ENCODE results near the gene CCDC188. TPM values are rescaled to one million over a fixed set of nuclear protein-coding genes. Genes with fewer than 3 reads are reported as not detected.

The CCDC188 gene
- total RNA-seq, 2 experiments from 2014 or later: not detected

- no peaks in the 10 kb centered on the region for H3K27me3 Mint-ChIP-seq
- no peak for ATAC-seq (ENCODE audit: poor library complexity)
- H3K36me3 ChIP-seq (ENCODE audit: insufficient read depth, low read length): peaks cover 43% of the 10 kb centered on the region
- peak overlapping the region; percentile 96 for H3K27ac Mint-ChIP-seq
- no peak overlapping the region for H3K4me3 Mint-ChIP-seq
- intact Hi-C loops (cut with DNase I, micrococcal nuclease): loop anchor here in 1 of 2 experiments (10.0 kb wide), 1 partner anchor 807 kb away; the partner anchor contains the start of gene CLTCL1
- no peaks in the 10 kb centered on the region for H3K9me3 ChIP-seq (ENCODE audit: control insufficient read depth in 1 of 2, insufficient read depth in 1 of 2, low read length in 2 of 2)
- peaks cover 32% of the 10 kb centered on the region for H3K4me1 ChIP-seq (ENCODE audit: insufficient read depth, low read length)
- no peaks in the 10 kb centered on the region for H3K9me3 Mint-ChIP-seq
- no peak overlapping the region for H3K4me3 ChIP-seq (ENCODE audit: low read length)
- H3K27ac ChIP-seq (ENCODE audit: low read depth in 1 of 2, low read length in 2 of 2): peak overlapping the region in 1 of 2 donors; percentile 51
- POLR2A ChIA-PET: interaction anchor here (1.9 kb wide), 1 partner anchor 15 kb away, joined by 17 read pairs; the partner anchor contains the start of genes RANBP1 and TRMT2A
- TF ChIP-seq CTCF (IDR thresholded peaks at IDR 0.05): no peak
- H3K36me3 Mint-ChIP-seq (ENCODE audit: low read depth): peaks cover 49% of the 10 kb centered on the region
- CTCF ChIA-PET: interaction anchor here (1.7 to 2.0 kb wide), 2 partner anchors 9 to 27 kb away, joined by 3 to 6 read pairs; no protein-coding TSS in a partner anchor
- H3K27me3 ChIP-seq (ENCODE audit: control insufficient read depth in 1 of 2, insufficient read depth in 2 of 2, low read length in 2 of 2): no peaks in the 10 kb centered on the region
- H3K4me1 Mint-ChIP-seq (ENCODE audit: low read depth): peaks cover 60% of the 10 kb centered on the region
- no peak for DNase-seq
Measured at GRCh38 chr22:20102203-20102780, 48.6 kb downstream of the CCDC188 start.

DNA sequence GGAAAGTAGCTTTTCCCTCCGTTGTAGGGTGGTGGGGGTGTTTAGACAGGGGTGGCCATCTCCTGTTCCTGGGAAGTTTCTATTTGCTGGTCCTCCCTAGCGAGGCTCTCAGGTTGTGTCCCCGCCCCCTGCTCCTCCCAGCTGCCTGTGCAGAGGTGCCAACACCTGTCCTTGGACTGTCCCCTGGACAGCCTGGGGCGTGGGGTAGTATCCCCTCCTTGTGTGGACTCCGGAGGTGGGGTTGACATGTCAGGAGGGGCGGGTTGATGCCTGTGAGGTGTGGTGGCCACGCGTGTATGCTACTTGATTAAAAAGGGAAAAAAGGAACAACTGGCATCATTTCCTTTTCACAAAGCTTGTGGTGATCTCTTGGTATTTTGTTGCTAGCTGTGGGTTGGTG lies 49.2 kb downstream of the CCDC188 start:
- peaks cover 3% of the 10 kb centered on the region for H3K9me3 Mint-ChIP-seq
- ChIA-PET POLR2A (interaction anchor here (1.1 to 1.9 kb wide), 3 partner anchors 9 to 16 kb away, joined by 4 to 17 read pairs (median 7); partner anchors contain the start of genes RANBP1 and TRMT2A), CTCF (interaction anchor here (1.7 to 2.0 kb wide), 3 partner anchors 9 to 28 kb away, joined by 3 to 6 read pairs (median 4); partner anchors contain the start of gene TRMT2A)
- intact Hi-C loops (cut with DNase I, micrococcal nuclease): loop anchor here (2.0 to 10.0 kb wide), 2 partner anchors 15 to 807 kb away; partner anchors contain the start of genes CLTCL1 (in 1 of the 2), RANBP1 (in 1 of the 2) and TRMT2A (in 1 of the 2)
- ATAC-seq (ENCODE audit: poor library complexity): no peak
- no peak overlapping the region for H3K4me3 Mint-ChIP-seq
- H3K4me1 ChIP-seq (ENCODE audit: insufficient read depth, low read length): peaks cover 32% of the 10 kb centered on the region
- H3K9me3 ChIP-seq (ENCODE audit: control insufficient read depth in 1 of 2, insufficient read depth in 1 of 2, low read length in 2 of 2): peaks cover 0 to 5% of the 10 kb centered on the region in 2 experiments
- peaks cover 50% of the 10 kb centered on the region for H3K36me3 Mint-ChIP-seq (ENCODE audit: low read depth)
- peaks cover 64% of the 10 kb centered on the region for H3K4me1 Mint-ChIP-seq (ENCODE audit: low read depth)
- peaks cover 42% of the 10 kb centered on the region for H3K36me3 ChIP-seq (ENCODE audit: insufficient read depth, low read length)
- TF ChIP-seq CTCF (IDR thresholded peaks at IDR 0.05): no peak
- H3K27ac Mint-ChIP-seq: peak overlapping the region; percentile 96
- H3K27ac ChIP-seq (ENCODE audit: low read depth in 1 of 2, low read length in 2 of 2): peak overlapping the region; percentile 51 to 52
- H3K27me3 Mint-ChIP-seq: no peaks in the 10 kb centered on the region
- no peak overlapping the region for H3K4me3 ChIP-seq (ENCODE audit: low read length)
- DNase-seq: no peak
- no peaks in the 10 kb centered on the region for H3K27me3 ChIP-seq (ENCODE audit: control insufficient read depth in 1 of 2, insufficient read depth in 2 of 2, low read length in 2 of 2)

DNA sequence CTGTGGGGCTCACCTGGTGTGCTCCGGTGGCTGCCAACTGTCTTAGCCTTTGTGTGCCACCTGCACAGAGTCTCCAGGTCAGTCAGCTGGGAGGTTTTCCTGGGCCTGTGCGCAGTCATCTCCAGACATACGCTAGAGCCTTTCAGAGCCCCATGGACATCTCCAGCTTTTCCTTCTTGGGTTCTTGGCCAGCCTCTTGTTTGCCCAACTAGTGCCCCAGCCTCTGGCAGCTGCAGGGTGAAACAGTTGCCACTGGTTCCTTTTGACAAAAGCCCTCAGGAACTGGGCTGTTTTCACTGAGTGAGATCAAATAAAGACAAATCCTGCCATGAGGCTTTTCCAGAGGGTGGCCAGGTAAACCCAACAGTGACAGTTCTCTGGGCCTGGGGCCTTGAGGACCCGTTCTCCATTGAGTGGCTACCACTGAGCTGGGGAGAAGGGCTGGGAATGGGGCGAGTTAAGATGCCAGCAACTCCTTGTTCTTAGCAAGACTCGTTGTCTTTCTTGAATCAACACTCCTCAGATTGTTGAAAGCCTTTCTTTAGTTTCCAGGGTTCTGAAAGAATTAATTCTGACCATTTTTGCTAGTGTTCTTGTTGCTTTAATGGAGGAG lies 51.6 kb downstream of the CCDC188 start:
- peaks cover 65% of the 10 kb centered on the region for H3K36me3 Mint-ChIP-seq (ENCODE audit: low read depth)
- ATAC-seq (ENCODE audit: poor library complexity) (no peak), DNase-seq (no peak)
- peak overlapping the region; percentile 43 to 83 for H3K27ac ChIP-seq (ENCODE audit: low read depth in 1 of 2, low read length in 2 of 2)
- H3K27ac Mint-ChIP-seq: peak overlapping the region; percentile 96
- TF ChIP-seq CTCF (IDR thresholded peaks at IDR 0.05): no peak
- H3K4me1 Mint-ChIP-seq (ENCODE audit: low read depth): peaks cover 64% of the 10 kb centered on the region
- peaks cover 35% of the 10 kb centered on the region for H3K36me3 ChIP-seq (ENCODE audit: insufficient read depth, low read length)
- no peaks in the 10 kb centered on the region for H3K27me3 Mint-ChIP-seq
- no peak overlapping the region for H3K4me3 Mint-ChIP-seq
- ChIA-PET POLR2A (no interaction called here), CTCF (no interaction called here)
- H3K9me3 Mint-ChIP-seq: peaks cover 3% of the 10 kb centered on the region
- intact Hi-C loops (cut with DNase I, micrococcal nuclease): no loop called here
- peaks cover 32% of the 10 kb centered on the region for H3K4me1 ChIP-seq (ENCODE audit: insufficient read depth, low read length)
- H3K27me3 ChIP-seq (ENCODE audit: control insufficient read depth in 1 of 2, insufficient read depth in 2 of 2, low read length in 2 of 2): no peaks in the 10 kb centered on the region
- no peak overlapping the region for H3K4me3 ChIP-seq (ENCODE audit: low read length)
- peaks cover 0 to 7% of the 10 kb centered on the region in 2 experiments for H3K9me3 ChIP-seq (ENCODE audit: control insufficient read depth in 1 of 2, insufficient read depth in 1 of 2, low read length in 2 of 2)

Small RNA genes within 50 kb of the gene (microRNA-seq; reads per million reads assigned to microRNA genes)
- gene MIR6816 (ENCODE audit: borderline microRNAs expressed, borderline replicate concordance): not detected

Other genes with a start within 250 kb of the CCDC188 start
- gene COMT, start 209.3 kb downstream of the CCDC188 start, total RNA-seq: 10 to 100 TPM; 11.3 to 11.4 TPM
- gene TXNRD2, start 209.2 kb downstream of the CCDC188 start, total RNA-seq: 10 to 100 TPM; 18.6 to 19.5 TPM
- 1 to 10 TPM; 2.2 to 2.5 TPM for gene ARVCF, start 134.2 kb downstream of the CCDC188 start, total RNA-seq
- 10 to 100 TPM; 10.3 to 10.5 TPM for gene TANGO2, start 129.9 kb downstream of the CCDC188 start, total RNA-seq
- 10 to 100 TPM; 17.8 to 18.5 TPM for gene DGCR8, start 70.8 kb downstream of the CCDC188 start, total RNA-seq
- 10 to 100 TPM; 68.1 to 72.1 TPM for gene RANBP1, start 35.0 kb downstream of the CCDC188 start, total RNA-seq
- 10 to 100 TPM; 79.3 to 84.2 TPM for gene TRMT2A, start 33.8 kb downstream of the CCDC188 start, total RNA-seq
- 10 to 100 TPM; 44.9 to 49.3 TPM for gene ZDHHC8, start 19.3 kb downstream of the CCDC188 start, total RNA-seq
- gene RTN4R, start 117.3 kb upstream of the CCDC188 start, total RNA-seq: under 1 TPM; 0.36 to 0.50 TPM
- 10 to 100 TPM; 29.1 to 31.2 TPM for gene DGCR6L, start 169.0 kb upstream of the CCDC188 start, total RNA-seq
- gene ZNF74, start 243.1 kb upstream of the CCDC188 start, total RNA-seq: 1 to 10 TPM; 1.7 to 2.3 TPM

All from CD4-positive, alpha-beta T cell (primary cell).